ENCODE measurements around the gene UBA1. TPM values are rescaled to one million over a fixed set of nuclear protein-coding genes. Genes with fewer than 3 reads are reported as not detected.

Gene UBA1
- polyA plus RNA-seq, 2 donors: 111 to 126 TPM

Other genes starting within 250 kb of the UBA1 start
- gene RGN, start 115.4 kb upstream of the UBA1 start, polyA plus RNA-seq: 1 to 10 TPM; 1.1 to 1.4 TPM
- gene NDUFB11, start 49.1 kb upstream of the UBA1 start, polyA plus RNA-seq: 10 to 100 TPM; 72.2 to 75.0 TPM
- gene RBM10, start 48.6 kb upstream of the UBA1 start, polyA plus RNA-seq: 10 to 100 TPM; 24.8 to 35.7 TPM
- 10 to 100 TPM; 47.5 to 59.8 TPM for gene CDK16, start 24.9 kb downstream of the UBA1 start, polyA plus RNA-seq
- gene USP11, start 39.2 kb downstream of the UBA1 start, polyA plus RNA-seq: 10 to 100 TPM; 11.3 to 13.6 TPM
- gene ZNF157, start 176.7 kb downstream of the UBA1 start, polyA plus RNA-seq: under 1 TPM; 0.08 to 0.10 TPM

Data from esophagus (tissue), 2 donors.